ENCODE data around the gene APOD.
"Not testable (repeated sequence)": the region's sequence is repeated elsewhere in the genome, so short reads cannot be mapped to it uniquely, and the experiment has no call there.

GRCh38 chr3:195599926-195600325, 16.2 kb upstream of the APOD start:
- not testable (repeated sequence) for TF ChIP-seq CTCF (tag by site-specific recombination; IDR thresholded peaks at IDR 0.05); ZNF707 (tag by site-specific recombination; IDR thresholded peaks at IDR 0.05); ZNF561 (tag by site-specific recombination; IDR thresholded peaks at IDR 0.05; ENCODE audit: borderline replicate concordance); YY1 (tag by site-specific recombination; IDR thresholded peaks at IDR 0.05); ZBTB21 (tag by site-specific recombination; IDR thresholded peaks at IDR 0.05); ZNF623 (tag by site-specific recombination; IDR thresholded peaks at IDR 0.05)
- TF ChIP-seq, protein P1, sequence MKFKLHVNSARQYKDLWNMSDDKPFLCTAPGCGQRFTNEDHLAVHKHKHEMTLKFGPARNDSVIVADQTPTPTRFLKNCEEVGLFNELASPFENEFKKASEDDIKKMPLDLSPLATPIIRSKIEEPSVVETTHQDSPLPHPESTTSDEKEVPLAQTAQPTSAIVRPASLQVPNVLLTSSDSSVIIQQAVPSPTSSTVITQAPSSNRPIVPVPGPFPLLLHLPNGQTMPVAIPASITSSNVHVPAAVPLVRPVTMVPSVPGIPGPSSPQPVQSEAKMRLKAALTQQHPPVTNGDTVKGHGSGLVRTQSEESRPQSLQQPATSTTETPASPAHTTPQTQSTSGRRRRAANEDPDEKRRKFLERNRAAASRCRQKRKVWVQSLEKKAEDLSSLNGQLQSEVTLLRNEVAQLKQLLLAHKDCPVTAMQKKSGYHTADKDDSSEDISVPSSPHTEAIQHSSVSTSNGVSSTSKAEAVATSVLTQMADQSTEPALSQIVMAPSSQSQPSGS (tag by site-specific recombination; IDR thresholded peaks at IDR 0.05; ENCODE audit: low read depth), result not testable (repeated sequence)
- TF ChIP-seq, protein P2, sequence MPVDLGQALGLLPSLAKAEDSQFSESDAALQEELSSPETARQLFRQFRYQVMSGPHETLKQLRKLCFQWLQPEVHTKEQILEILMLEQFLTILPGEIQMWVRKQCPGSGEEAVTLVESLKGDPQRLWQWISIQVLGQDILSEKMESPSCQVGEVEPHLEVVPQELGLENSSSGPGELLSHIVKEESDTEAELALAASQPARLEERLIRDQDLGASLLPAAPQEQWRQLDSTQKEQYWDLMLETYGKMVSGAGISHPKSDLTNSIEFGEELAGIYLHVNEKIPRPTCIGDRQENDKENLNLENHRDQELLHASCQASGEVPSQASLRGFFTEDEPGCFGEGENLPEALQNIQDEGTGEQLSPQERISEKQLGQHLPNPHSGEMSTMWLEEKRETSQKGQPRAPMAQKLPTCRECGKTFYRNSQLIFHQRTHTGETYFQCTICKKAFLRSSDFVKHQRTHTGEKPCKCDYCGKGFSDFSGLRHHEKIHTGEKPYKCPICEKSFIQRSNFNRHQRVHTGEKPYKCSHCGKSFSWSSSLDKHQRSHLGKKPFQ (tag by site-specific recombination; IDR thresholded peaks at IDR 0.05), result not testable (repeated sequence)

Measured in HEK293 (cell line).